Smooth muscle cell (in vitro differentiated cells): ENCODE results near the gene THAP5. TPM values are rescaled to one million over a fixed set of nuclear protein-coding genes. Genes with fewer than 3 reads are reported as not detected.

Experiments used
- DNase-seq: peaks from one replicate; lab custom pipeline; 2025; ENCODE audit not compliant: unreplicated experiment; lab: John Stamatoyannopoulos, UW
- H2AFZ ChIP-seq: fragments of 200-600 bp; sonication (generic); 2 replicates; pipeline ENCODE4 v1.6.0; 2016; ENCODE audit warnings: antibody characterized with exemption, low read depth, mild to moderate bottlenecking
- H3F3A ChIP-seq: fragments of 200-600 bp; sonication (generic); 2 replicates; pipeline ENCODE4 v1.6.0; 2017; ENCODE audit warnings: antibody characterized with exemption, low read depth
- H3K27ac ChIP-seq: fragments of 200-600 bp; sonication (generic); 2 replicates; pipeline ENCODE4 v1.5.1; 2016; ENCODE audit warnings: low read depth, mild to moderate bottlenecking
- H3K27me3 ChIP-seq: fragments of 200-600 bp; sonication (generic); 2 replicates; pipeline ENCODE4 v1.6.1; 2016; ENCODE audit warnings: low read depth, mild to moderate bottlenecking
- H3K36me3 ChIP-seq: fragments of 200-600 bp; sonication (generic); 2 replicates; pipeline ENCODE4 v1.5.1; 2016; ENCODE audit warnings: low read depth
- H3K4me1 ChIP-seq: fragments of 200-600 bp; sonication (generic); 2 replicates; pipeline ENCODE4 v1.5.1; 2016; ENCODE audit warnings: low read depth
- H3K4me2 ChIP-seq: fragments of 200-600 bp; sonication (generic); 2 replicates; pipeline ENCODE4 v1.6.0; 2016; ENCODE audit warnings: mild to moderate bottlenecking
- H3K4me3 ChIP-seq: fragments of 200-600 bp; sonication (generic); 2 replicates; pipeline ENCODE4 v1.5.1; 2016; ENCODE audit warnings: mild to moderate bottlenecking
- H3K79me2 ChIP-seq: fragments of 200-600 bp; sonication (generic); 2 replicates; pipeline ENCODE4 v1.6.0; 2016; ENCODE audit warnings: low read depth, mild to moderate bottlenecking
- H3K9ac ChIP-seq: fragments of 200-600 bp; sonication (generic); 2 replicates; pipeline ENCODE4 v1.6.0; 2016; ENCODE audit warnings: low read depth
- H3K9me3 ChIP-seq: fragments of 200-600 bp; sonication (generic); replicated peaks from 2 replicates; pipeline ENCODE4 v1.5.1; 2016; ENCODE audit warnings: low read depth
- H4K20me1 ChIP-seq: fragments of 200-600 bp; sonication (generic); 2 replicates; pipeline ENCODE4 v1.6.0; 2016; ENCODE audit warnings: low read depth
- WGBS: methylation state at CpG from one replicate; pipeline ENCODE4 v1.1.7; 2016; ENCODE audit warnings: low lambda C conversion rate; 5-methylcytosine and 5-hydroxymethylcytosine counted together
- polyA plus RNA-seq: library from polyadenylated mRNA; unstranded; fragments of >200 nt; fragmentation: Nextera tagmentation; extraction: Ambion mirVana; gene quantifications from 2 replicates; pipeline ENCODE4 v1.2.1, GENCODE V29; 2016
- total RNA-seq: library from RNA; depleted of rRNA; stranded (reverse); fragments of >200 nt; gene quantifications from 2 replicates; pipeline ENCODE4 v1.2.3, GENCODE V29; 2014
- TF ChIP-seq, protein P1 (sequence below): fragments of 200-600 bp; sonication (generic); IDR thresholded peaks from 2 replicates; pipeline ENCODE4 v1.5.1; 2017; ENCODE audit warnings: borderline replicate concordance, mild to moderate bottlenecking, antibody characterized with exemption; ENCODE audit not compliant: insufficient read depth, poor library complexity, severe bottlenecking

THAP5 gene
- total and polyA plus RNA-seq, 2 experiments from 2014 or later = 9.4 to 45.0 TPM

DNA sequence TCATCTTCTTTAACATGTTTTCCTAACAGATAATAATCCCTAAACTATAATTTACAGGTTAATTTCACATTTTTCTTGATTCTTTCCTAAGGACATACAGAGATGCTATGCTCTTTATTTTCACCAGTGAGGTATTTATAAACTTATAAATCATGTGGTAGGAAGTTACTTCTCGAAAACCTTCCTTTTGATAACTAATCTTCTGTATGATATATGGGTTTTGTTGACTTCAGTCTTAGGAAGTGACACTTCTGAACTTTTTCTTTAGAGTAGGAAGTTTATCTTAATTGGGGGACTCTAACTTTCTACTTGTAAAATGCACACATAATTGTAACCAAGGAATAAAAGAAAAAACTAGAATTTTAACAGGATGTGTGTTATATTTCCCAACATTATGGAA, 33.8 kb downstream of the THAP5 start:
- no peak overlapping the region for H3K4me2 ChIP-seq
- no peaks in the 10 kb centered on the region for H3K4me1 ChIP-seq
- no peak overlapping the region for H3K9ac ChIP-seq
- DNase-seq = no peak
- no peak overlapping the region for H3K4me3 ChIP-seq
- H3K79me2 ChIP-seq = no peaks in the 10 kb centered on the region
- H3K27me3 ChIP-seq = no peaks in the 10 kb centered on the region
- no peaks in the 10 kb centered on the region for H4K20me1 ChIP-seq
- no peak overlapping the region for H2AFZ ChIP-seq
- no peaks in the 10 kb centered on the region for H3F3A ChIP-seq
- no peaks in the 10 kb centered on the region for H3K9me3 ChIP-seq
- 80% methylated on average over 1 of the region's 1 CpG for WGBS
- no peak overlapping the region for H3K27ac ChIP-seq
- TF ChIP-seq, protein P1, sequence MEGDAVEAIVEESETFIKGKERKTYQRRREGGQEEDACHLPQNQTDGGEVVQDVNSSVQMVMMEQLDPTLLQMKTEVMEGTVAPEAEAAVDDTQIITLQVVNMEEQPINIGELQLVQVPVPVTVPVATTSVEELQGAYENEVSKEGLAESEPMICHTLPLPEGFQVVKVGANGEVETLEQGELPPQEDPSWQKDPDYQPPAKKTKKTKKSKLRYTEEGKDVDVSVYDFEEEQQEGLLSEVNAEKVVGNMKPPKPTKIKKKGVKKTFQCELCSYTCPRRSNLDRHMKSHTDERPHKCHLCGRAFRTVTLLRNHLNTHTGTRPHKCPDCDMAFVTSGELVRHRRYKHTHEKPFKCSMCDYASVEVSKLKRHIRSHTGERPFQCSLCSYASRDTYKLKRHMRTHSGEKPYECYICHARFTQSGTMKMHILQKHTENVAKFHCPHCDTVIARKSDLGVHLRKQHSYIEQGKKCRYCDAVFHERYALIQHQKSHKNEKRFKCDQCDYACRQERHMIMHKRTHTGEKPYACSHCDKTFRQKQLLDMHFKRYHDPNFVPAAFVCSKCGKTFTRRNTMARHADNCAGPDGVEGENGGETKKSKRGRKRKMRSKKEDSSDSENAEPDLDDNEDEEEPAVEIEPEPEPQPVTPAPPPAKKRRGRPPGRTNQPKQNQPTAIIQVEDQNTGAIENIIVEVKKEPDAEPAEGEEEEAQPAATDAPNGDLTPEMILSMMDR = no peak
- no peaks in the 10 kb centered on the region for H3K36me3 ChIP-seq

DNA sequence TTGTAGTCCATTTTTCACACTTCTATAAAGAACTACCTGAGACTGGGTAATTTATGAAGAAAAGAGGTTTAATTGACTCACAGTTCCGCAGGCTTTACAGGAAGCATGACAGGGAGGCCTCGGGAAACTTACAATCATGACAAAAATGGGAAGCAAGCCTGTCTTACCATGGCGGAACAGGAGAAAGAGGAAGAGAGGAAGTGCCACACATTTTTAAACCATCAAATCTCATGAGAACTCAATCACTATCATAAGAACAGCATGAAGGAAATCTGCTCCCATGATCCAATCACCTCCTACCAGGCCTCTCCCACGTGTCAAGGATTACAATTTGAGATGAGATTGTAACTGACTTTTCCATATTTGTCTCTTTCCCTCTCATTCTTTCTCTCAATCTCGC, 34.2 kb downstream of the THAP5 start:
- no peaks in the 10 kb centered on the region for H3K4me1 ChIP-seq
- no peak overlapping the region for H2AFZ ChIP-seq
- H3K4me3 ChIP-seq = no peak overlapping the region
- no peaks in the 10 kb centered on the region for H4K20me1 ChIP-seq
- H3K9ac ChIP-seq = no peak overlapping the region
- 92% methylated on average over 5 of the region's 5 CpGs for WGBS
- TF ChIP-seq, protein P1 = no peak
- no peak overlapping the region for H3K4me2 ChIP-seq
- H3K79me2 ChIP-seq = no peaks in the 10 kb centered on the region
- no peaks in the 10 kb centered on the region for H3F3A ChIP-seq
- no peak for DNase-seq
- no peak overlapping the region for H3K27ac ChIP-seq
- H3K36me3 ChIP-seq = no peaks in the 10 kb centered on the region
- no peaks in the 10 kb centered on the region for H3K27me3 ChIP-seq
- H3K9me3 ChIP-seq = no peaks in the 10 kb centered on the region

DNA sequence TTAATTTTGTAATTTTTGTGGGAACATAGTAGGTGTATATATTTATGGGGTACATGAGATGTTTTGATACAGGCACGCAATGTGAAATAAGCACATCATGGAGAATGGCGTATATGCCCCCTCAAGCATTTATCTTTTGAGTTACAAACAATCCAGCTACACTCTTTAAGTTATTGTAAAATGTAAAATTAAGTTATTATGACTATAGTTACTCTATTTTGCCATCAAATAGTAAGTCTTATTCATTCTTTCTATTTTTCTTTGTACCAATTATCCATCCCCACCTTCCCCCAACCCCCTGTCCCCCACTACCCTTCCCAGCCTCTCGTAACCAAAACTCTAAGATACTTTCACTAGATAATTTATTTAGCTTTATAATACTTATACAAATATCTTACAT, 35.8 kb downstream of the THAP5 start:
- no peak overlapping the region for H3K27ac ChIP-seq
- 99% methylated on average over 3 of the region's 3 CpGs for WGBS
- no peak overlapping the region for H3K4me2 ChIP-seq
- DNase-seq = no peak
- no peaks in the 10 kb centered on the region for H3F3A ChIP-seq
- H3K4me1 ChIP-seq = no peaks in the 10 kb centered on the region
- no peaks in the 10 kb centered on the region for H3K36me3 ChIP-seq
- H3K9ac ChIP-seq = no peak overlapping the region
- no peaks in the 10 kb centered on the region for H4K20me1 ChIP-seq
- no peak overlapping the region for H3K4me3 ChIP-seq
- TF ChIP-seq, protein P1 = no peak
- H3K79me2 ChIP-seq = no peaks in the 10 kb centered on the region
- no peaks in the 10 kb centered on the region for H3K9me3 ChIP-seq
- no peaks in the 10 kb centered on the region for H3K27me3 ChIP-seq
- no peak overlapping the region for H2AFZ ChIP-seq

DNA sequence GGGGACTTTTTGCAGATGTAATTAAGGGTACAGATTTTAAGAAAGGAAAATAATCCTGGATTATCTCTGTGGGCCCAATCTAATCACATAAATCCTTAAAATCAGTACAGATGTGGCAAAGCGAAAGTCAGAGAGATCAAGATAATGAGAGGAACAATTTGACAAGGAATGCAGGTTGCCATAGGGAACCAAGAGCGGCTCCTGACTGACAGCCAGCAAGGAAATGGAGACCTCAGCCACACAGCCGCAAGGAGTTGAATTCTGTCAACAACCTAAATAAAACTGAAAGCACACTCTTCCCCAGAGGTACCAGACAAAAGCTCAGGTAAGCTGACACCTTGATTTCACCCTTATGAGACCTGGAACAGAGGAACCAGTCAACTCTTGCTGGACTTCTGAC, 40.2 kb downstream of the THAP5 start:
- H2AFZ ChIP-seq = no peak overlapping the region

More for the DNA sequence above, 40.2 kb downstream of the THAP5 start:
- TF ChIP-seq, protein P1 = no peak
- peaks cover 14% of the 10 kb centered on the region for H3F3A ChIP-seq
- H3K36me3 ChIP-seq = no peaks in the 10 kb centered on the region
- peaks cover 7% of the 10 kb centered on the region for H3K4me1 ChIP-seq
- no peak overlapping the region for H3K27ac ChIP-seq
- no peaks in the 10 kb centered on the region for H3K27me3 ChIP-seq
- peaks cover 6% of the 10 kb centered on the region for H3K79me2 ChIP-seq
- no peak overlapping the region for H3K9ac ChIP-seq
- H4K20me1 ChIP-seq = peaks cover 8% of the 10 kb centered on the region
- DNase-seq = no peak
- 62% methylated on average over 3 of the region's 3 CpGs for WGBS
- no peaks in the 10 kb centered on the region for H3K9me3 ChIP-seq
- H3K4me3 ChIP-seq = no peak overlapping the region
- H3K4me2 ChIP-seq = no peak overlapping the region
